Middle frontal gyrus (tissue), 1 donor: ENCODE measurements around the gene GPX4.

Experiments
- DNase-seq: peaks from one replicate; pipeline ENCODE4 v3.0.0-alpha.2; 2015; ENCODE audit warnings: low spot score; ENCODE audit errors: extremely low spot score

GPX4 gene

DNA sequence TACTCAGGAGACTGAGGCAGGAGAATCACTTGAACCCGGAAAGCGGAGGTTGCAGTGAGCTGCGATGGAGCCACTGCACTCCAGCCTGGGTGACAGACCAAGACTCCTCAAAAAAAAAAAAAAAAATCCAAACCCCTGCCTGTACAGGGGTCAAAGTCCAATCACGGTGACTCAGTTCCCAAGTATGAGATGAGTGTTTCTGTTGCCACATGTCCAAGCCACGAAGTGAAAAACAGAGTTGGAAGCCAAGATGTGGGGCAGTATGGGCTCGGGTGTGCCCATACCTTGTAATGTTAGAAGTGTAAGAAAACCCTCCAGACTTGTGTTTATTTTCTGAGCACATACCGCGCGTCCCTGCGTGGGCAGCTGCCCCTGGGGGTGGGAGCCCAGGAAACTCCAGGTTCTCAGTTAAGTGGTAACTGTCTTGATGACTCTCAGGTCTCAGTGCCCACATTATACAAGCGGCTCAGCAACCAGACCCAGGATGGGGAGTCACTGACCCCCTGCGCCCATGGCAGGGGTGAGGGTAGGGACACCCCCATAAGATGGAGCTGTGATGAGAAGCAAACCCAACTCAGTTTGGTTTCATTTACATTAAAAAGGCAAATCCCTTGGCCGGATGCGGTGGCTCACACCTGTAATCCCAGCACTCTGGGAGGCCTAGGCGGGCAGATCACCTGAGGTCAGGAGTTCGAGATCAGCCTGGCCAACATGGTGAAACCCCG lies 1.2 kb upstream of the GPX4 start:
- no peak for DNase-seq

DNA sequence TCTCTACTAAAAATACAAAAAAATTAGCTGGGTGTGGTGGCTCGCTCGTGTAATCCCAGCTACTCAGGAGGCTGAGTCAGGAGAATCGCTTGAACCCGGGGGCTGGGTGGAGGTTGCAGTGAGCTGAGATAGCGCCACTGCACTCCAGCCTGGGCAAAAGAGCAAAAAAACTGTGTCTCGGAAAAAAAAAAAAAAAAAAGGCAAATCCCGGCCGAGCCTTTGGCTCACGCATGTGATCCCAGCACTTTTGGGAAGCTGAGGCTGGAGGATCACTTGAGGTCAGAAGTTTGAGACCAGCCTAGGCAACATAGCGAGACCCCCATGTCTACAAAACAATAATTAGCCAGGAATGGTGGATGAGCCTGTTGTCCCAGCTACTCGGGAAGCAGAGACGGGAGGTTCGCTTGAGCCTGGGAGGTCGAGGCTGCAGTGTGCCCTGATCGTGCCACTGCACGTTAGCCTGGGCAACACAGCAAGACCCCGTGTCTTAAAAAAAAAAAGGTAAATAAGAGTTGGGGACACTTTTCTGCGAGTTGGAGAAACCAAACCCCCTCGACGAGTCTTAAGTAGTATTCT lies 574 bp upstream of the GPX4 start:
- no peak for DNase-seq

DNA sequence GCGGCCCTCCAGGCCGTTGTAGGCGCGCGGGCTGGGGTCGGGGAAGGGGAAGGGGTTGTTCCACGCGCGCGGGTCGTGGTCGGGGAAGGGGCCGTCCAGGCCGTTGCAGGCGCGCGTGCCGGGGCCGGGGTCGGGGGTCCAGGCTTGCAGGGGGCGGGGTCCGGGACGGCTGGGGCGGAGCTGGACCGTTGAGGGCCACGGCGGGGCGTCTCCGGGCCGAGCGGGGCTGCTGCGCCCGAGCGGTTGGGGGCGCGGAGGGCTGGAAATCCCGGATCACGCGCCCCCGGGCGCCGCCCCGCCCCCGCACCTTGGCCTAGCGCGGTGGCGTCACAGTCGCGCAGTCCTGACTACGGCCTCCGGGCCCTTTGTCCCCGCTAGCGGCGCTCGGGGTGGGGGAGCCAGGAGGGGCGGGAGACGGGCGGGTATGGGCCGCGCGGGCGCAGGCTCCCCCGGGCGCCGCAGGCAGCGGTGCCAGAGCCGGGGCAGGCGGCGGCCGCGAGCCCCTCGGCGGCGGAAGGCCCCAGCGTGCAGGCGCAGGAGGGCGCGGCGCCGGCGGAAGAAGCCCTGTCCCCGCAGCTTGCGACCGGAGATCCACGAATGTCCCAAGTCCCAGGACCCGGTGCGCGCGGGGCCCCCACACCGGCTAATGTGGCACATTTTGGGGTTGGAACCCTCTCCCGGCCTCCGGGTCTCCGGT lies 665 bp downstream of the GPX4 start:
- DNase-seq, result peak; percentile 37

DNA sequence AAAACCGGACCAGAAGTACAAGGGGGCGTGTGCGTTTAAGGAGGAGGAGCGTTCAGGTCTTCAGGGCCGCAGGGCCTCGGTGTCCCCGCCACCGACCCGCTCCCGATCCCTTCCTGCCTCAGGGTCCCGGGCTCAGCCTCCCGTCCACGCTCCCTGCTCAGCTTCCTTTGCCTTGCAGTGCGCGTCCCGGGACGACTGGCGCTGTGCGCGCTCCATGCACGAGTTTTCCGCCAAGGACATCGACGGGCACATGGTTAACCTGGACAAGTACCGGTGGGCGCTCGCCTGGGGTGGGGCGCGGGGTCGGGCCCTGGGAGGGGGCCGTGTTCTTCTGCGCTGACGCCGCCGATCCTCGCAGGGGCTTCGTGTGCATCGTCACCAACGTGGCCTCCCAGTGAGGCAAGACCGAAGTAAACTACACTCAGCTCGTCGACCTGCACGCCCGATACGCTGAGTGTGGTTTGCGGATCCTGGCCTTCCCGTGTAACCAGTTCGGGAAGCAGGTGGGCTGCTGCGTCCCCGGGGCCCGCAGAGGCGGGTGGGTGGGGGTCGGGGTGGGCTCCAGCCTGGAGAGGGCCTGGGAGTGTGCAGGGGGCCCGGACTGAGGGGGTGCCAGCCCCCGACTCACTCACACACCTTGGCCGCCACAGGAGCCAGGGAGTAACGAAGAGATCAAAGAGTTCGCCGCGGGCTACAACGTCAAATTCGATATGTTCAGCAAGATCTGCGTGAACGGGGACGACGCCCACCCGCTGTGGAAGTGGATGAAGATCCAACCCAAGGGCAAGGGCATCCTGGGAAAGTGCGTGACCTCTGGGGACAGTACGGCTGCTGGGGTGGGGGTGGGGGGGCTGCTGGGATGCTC lies 1.4 kb downstream of the GPX4 start:
- DNase-seq, result no peak

DNA sequence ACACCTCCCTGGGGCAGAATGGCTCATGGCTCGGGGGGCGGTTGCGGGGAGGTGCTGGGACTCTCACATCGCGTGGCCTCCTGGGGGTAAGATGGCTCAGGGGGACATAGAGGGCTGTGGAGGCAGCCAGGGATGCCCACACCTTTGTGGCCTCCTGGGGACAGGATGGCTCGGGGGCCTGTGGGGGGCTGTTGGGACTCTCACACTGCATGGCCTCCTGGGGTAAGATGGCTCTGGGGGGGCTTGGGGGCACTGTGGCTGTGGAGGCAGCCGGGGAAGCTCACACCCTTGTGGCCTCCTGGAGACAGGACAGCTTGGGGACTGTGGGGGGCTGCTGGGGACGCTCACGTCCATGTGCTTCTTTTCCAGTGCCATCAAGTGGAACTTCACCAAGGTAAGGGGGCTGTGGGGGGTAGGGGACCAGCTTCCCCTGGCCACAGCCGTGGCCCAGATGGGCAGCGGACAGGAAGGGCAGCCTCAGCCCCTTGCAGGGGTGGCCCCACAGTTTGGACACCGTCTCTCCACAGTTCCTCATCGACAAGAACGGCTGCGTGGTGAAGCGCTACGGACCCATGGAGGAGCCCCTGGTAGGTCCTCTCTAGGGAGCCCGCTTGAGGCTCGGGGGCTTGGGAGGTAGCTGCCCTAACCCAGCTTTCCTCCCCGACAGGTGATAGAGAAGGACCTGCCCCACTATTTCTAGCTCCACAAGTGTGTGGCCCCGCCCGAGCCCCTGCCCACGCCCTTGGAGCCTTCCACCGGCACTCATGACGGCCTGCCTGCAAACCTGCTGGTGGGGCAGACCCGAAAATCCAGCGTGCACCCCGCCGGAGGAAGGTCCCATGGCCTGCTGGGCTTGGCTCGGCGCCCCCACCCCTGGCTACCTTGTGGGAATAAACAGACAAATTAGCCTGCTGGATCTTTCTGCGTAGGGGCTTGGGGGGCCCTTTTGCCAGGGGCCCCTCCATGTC lies 2.4 kb downstream of the GPX4 start:
- no peak for DNase-seq

DNA sequence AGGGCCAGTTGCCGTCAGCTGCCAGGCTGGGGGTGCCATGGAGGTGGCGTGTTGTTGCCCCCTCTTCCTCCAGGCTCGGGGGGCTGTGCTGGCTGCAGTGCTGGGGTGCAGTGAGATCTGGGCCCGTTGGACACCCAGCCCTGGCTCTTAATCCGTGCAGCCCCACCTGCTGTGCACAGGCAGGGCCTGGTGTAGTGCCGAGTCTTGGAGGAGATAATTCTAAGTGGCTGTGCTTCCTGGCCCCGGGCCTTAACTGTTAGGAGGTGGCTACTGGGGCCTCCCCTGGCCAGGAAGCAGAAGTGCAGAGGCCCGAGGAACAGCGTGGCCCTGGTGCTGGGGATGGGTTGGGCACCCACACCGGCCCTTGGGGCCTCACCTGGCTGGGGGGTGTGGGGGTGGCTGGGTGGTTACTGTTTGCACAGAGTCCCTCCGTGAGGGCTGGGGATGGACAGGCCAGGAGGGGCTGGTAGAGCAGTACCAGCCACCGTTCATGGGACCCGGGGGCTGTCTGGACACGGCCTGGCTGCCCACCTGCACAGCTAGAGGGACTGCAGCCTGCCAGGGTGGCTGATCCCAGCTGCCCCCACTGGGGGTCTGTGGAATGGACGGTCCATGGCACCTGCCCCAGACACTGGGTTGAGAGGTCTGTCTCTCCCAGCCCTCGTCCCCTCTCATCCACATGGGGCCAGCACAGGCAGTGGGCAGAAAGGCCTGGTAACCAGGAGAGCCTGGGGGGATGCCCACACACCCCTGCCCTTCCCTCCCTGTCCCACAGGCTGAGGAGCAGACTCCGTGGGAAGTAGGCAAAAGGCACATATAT lies 3.3 kb downstream of the GPX4 start:
- DNase-seq, result no peak

DNA sequence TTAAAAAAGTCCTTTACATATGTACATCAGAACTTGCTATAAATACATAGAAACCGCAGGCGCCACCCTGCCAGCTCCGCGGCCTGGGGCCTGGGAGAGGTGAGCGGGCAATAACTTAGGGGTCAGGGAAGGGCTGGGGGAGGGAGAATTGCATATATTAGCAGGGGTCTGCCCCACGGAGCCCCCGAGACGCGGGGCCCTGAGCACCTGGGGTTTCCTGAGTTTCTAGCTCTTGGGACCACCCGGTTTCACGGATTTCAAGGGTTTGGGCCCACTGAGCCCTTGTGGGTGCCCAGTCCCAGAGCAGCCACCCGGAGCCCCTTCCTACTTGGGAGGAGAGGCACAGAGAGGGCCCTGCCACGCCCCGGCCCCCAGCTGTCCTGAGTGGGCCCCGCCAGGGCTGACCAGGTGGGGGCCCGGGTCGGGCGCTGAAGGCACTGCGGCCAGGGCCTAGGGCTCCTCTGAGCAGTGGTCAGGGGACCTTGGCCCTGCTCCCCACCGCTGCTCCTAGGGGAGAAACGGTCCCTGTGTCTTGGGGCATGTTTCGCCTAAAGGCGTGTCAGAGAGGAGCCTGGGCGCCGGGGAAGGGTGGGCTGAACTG lies 4.0 kb downstream of the GPX4 start:
- DNase-seq, result no peak

DNA sequence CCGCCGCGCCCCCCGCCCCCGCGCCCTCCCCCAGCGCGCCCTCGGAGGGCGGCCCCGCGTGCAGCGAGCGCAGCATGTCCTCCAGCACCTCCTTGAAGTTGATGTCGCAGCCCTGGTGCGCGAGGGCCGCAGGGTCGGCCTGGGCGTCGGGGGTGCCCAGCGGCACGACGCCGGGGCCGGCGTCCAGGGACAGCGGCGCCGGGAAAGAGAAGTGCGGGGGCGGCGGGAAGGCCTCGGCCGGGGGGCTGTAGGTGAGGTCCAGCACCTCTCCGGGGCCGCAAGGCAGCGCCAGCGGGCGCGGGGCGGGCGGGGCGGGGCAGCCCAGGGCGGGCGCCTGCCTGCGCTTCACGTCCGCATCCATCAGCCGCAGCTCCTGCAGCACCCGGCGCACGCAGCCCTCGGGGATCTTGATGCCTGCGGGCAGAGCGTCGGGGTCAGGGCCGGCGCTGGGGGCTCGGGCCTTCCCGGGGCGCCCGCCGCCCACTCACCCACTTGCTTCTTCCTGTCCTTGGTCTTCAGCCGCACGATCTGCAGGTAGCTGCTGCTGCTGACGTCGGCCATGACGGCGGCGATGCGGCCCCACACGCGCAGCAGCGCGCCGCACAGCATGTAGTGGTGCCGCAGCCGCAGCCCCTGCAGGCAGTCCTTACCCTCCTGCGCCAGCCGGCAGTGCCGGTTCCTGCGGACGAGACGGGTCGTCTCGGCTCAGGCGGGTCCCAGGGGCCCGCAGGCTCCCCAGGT lies 4.7 kb downstream of the GPX4 start:
- no peak for DNase-seq

DNA sequence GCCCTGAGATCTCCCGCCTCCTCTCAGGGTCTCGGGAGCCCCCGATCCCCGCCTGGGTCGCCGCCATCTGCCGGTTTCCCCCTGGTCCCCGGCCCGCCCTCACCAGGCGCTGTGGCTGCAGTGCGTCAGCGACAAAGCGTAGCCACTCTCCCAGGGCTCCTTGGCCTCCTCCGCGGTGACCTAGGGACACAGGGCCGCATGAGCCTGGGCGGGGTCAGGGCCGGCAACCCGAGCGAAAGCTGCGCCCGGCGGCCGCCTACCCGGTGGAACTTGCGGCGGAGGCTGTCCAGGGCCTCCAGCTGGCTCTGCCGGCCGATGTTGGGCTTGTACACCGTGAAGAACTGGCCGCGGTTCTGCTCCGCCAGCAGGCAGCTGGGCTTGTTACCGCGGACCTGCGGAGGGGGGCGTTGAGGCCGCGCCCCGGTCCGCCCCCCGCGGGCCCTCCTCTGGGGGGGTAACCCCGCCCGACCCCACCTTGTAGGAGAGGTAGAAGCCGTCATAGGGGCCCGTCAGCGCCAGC lies 5.3 kb downstream of the GPX4 start:
- DNase-seq, result no peak

DNA sequence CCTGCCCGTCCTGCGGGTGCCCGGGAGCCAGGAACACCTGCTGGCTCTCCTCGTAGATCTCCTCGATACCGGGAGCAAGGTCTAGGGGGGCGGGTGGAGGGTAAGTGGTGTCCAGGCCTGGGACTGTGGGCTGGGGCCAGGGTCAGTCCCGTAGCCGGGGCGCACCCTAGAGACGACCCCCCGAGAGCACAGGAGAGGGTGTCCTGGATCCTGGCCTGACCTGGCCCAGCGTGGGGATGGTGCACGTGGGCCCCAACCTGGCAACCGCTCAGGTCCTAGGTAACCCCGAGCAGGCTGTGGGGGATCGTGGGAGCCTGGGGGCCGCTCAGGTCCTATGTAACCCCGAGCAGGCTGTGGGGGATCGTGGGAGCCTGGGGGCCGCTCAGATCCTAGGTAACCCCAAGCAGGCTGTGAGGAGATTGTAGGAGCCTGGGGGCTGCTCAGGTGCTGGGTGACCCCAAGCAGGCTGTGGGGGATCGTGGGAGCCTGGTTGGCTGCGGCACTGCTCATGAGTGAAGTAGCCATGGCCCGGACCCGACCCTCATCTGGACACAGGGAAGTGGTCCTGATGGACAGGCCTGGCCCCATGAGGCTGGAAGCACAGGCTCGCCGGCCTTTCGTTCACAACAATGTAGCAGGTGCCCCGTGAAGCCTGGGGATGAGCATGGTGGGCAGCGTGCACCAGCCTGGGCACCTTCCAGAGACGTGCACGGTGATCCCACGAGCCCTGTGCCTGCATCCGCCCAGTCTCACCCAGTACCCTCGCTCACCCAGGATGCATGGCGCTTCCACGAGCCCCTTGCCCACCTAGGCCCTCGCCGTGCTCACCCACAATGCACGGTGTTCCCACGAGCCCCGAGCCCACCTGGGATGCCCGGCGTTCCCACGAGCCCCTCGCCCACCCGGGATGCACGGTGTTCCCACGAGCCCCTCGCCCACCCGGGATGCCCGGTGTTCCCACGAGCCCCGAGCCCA lies 6.2 kb downstream of the GPX4 start:
- DNase-seq, result no peak

DNA sequence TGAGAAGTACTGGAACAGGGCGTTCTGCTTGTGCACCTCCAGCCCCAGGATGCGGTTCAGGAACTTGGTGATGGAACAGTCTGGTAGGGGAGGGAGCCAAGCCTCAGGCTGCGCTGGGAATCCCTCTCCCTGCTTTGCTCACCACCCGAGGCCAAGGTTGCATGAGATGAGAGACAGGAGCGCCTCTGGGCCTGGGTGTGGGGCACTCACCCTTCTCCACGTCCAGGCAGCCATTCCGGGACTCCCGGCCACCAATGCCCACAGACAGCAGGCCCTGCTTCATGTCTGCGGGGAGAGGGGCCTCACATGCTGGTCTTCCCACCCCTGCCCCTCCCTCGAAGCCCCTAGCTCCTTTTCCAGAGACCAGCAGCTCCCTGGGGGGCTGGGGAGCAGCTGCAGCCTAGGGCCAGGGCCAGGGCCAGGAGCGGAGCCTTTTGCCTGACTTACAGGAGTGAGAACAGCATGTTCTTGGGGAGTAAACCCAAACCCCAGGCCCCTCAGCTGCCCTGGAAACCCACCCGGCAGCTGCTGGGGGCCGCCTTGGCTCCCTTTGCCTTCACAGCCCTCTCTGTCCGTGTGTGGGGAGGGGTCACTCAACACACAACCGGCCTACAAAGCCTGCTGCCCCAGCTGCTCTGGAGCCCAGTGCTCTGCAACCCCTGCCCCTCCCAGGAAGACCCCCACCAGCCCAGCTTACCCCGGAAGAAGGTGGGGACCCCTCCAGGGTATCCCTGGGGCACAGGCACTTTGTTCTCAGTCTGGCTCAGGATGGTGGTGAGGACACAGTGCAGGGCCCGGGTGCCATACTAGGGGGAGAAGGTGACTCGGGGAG lies 7.2 kb downstream of the GPX4 start:
- no peak for DNase-seq

DNA sequence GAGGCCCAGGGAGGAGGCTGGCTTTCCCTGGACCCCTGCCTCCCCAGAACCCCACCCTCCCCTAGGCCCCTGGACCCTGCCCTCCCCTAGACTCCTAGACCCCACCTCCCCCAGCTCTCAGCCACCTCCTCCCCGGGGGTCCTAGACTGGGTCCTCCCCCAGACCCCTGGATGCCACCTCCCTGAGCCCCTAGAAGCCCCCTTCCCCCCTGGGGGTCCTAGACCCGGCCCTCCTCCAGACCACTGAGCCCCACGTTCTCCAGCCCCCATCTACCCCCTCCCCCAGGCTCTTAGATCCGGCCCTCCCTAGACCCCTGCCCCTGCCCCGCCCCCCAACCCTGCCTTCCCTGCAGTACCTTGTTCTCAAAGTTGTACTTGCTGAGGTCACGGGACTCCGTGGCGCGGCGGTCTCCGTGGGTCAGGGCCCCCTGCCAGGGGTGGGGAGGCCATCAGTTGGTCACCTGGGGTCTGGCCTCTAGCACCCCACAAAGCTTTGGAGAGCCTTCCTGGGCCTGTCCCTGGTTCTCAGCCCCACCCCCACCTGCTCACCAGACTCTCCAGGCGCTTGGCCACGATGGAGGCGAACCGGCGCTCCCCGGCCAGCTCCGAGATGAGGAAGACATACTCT lies 8.0 kb downstream of the GPX4 start:
- no peak for DNase-seq

DNA sequence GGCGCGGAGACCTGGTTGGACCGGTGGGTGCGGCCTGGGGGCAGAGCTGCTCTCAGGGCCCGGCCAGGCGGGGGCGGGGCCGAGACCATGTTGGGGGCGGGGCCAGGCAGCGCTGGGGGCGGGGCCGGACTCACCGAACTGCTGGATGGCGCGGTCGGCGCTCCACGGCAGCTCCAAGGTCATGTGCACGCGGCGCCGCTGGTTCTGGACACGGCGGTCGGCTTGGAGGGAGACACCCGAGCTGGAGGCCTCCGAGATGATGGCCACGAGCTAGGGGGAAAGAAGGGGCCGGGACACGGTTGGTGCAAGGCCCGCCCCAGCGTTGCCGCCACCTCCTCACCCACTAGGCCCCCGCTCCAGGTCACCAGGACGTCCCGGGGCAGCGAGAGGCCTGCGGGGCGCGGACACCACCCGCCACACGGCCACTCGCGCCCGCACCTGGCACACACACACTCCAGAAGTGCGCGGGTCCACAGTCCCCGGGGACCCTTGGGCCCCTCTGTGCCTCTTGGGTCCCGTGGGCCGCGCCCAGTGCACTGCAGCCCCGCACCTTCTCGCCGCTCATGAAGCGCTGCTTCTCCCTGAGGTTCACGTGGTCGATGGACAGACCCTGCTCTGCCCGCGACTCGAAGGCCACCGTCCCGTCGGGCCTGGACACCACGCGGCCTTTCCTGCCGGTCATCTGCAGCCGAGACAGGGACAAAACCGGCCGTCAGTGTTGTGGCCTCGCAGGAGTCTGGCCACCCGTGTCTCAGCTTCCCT lies 8.7 kb downstream of the GPX4 start:
- DNase-seq, result no peak

DNA sequence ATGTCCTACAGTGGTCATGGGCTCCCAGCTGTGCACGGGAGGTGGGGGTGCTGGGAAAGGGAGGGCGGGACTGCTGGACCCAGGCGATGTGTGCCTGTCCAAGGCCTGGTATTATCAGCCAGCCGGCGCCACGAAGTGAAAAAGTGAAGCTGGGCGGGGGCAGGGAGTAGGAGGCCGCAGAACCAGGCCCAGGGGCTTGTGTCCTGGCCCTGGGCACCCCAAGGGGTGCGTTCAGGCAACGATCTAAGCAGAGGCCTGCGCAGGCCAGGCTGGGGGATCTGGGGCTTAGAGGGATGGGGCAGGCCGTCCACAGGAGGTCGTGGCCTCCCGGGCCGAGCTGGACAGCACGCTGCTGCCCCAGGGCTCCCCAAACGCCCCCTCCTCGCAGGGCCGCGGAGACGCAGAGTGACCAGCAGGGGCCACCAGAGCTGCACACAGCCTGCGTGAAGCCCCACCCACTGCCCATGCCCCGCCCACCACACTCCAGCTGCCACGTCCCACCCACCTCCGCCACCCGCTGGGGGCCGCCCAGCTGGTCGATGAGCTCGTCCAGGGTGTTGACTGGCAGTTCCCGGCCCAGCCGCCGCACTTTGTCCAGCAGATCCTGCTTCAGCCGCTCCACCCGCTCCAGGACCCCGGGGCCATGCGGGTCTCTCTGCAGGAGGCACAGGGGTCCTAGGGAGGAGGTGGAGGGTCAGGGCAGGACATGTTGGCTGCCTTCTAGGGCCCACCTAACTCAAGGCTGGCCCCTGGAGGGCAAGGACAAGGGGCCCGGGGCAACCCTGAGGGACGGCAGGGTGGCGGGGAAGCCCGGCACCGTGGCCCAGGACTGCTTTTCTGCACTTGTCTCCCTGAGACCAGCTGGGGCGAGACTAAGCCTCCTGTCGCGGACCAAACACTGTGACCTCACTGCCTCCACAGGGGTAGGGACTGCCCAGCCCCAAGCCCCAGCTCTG lies 9.5 kb downstream of the GPX4 start:
- DNase-seq, result peak; percentile 82
